Hematopoietic multipotent progenitor cell treated with erythropoietin and hydrocortisone succinate and interleukin-3 and kit ligand, for 4 days (in vitro differentiated cells): ENCODE results near the gene GOLGA6L26.
A peak's percentile ranks its signal among the peaks of the same experiment; 100 is the strongest.
"Not testable (repeated sequence)": the region's sequence is repeated elsewhere in the genome, so short reads cannot be mapped to it uniquely, and the experiment has no call there.

Source experiments
- DNase-seq: peaks from one replicate; pipeline ENCODE4 v3.0.0-alpha.2; 2015

GOLGA6L26 gene

GRCh38 chr15:23334096-23334495 lies at the start of gene GOLGA6L26:
TSS of gene GOLGA6L26 (minus strand) at chr15:23334196. CDS start at chr15:23334135, 61 bp downstream.
- not testable (repeated sequence) for DNase-seq

- DNase-seq, result not testable (repeated sequence)
Measured at GRCh38 chr15:23381192-23381591, 47.2 kb upstream of the GOLGA6L26 start.

- DNase-seq, result not testable (repeated sequence)
Measured at GRCh38 chr15:23380700-23381099, 46.7 kb upstream of the GOLGA6L26 start.

GRCh38 chr15:23378946-23379345 lies 45.0 kb upstream of the GOLGA6L26 start:
- not testable (repeated sequence) for DNase-seq

GRCh38 chr15:23374226-23374625 lies 40.2 kb upstream of the GOLGA6L26 start:
- not testable (repeated sequence) for DNase-seq

- DNase-seq, result not testable (repeated sequence)
Measured at GRCh38 chr15:23372891-23373600, 39.0 kb upstream of the GOLGA6L26 start.

- no peak for DNase-seq
Measured at GRCh38 chr15:23372284-23372683, 38.3 kb upstream of the GOLGA6L26 start.

GRCh38 chr15:23371868-23372267 lies 37.9 kb upstream of the GOLGA6L26 start:
- not testable (repeated sequence) for DNase-seq

GRCh38 chr15:23371134-23371533 lies 37.1 kb upstream of the GOLGA6L26 start:
- DNase-seq, result not testable (repeated sequence)

- DNase-seq, result no peak
Measured at GRCh38 chr15:23370578-23370977, 36.6 kb upstream of the GOLGA6L26 start.

- not testable (repeated sequence) for DNase-seq
Measured at GRCh38 chr15:23364261-23364660, 30.3 kb upstream of the GOLGA6L26 start.

- not testable (repeated sequence) for DNase-seq
Measured at GRCh38 chr15:23362622-23363021, 28.6 kb upstream of the GOLGA6L26 start.

GRCh38 chr15:23354448-23354847 lies 20.5 kb upstream of the GOLGA6L26 start, which contains the start of gene GOLGA8S:
TSS of gene GOLGA8S (plus strand) at chr15:23354748. CDS start at chr15:23354810, 62 bp downstream.
- DNase-seq, result not testable (repeated sequence)

- not testable (repeated sequence) for DNase-seq
Measured at GRCh38 chr15:23311233-23311632, 22.8 kb downstream of the GOLGA6L26 start.

GRCh38 chr15:23305921-23306320 lies 28.1 kb downstream of the GOLGA6L26 start:
- not testable (repeated sequence) for DNase-seq

- DNase-seq, result not testable (repeated sequence)
Measured at GRCh38 chr15:23304805-23305204, 29.2 kb downstream of the GOLGA6L26 start.

GRCh38 chr15:23304267-23304666 lies 29.7 kb downstream of the GOLGA6L26 start:
- DNase-seq, result not testable (repeated sequence)

GRCh38 chr15:23303654-23304053 lies 30.3 kb downstream of the GOLGA6L26 start:
- DNase-seq, result peak; percentile 55

GRCh38 chr15:23303246-23303645 lies 30.8 kb downstream of the GOLGA6L26 start:
- not testable (repeated sequence) for DNase-seq
